Transverse colon (tissue), 4 donors: ENCODE data around the gene AP1S1. TPM values are rescaled to one million over a fixed set of nuclear protein-coding genes. Genes with fewer than 3 reads are reported as not detected.

Experiments
- DNase-seq: peaks from one replicate; pipeline ENCODE4 v3.0.0-alpha.2; 2019
- H3K27ac ChIP-seq, 4 donors: fragments of 200-600 bp; sonication (generic); 2 replicates each; pipeline ENCODE4 v1.5.1; 2016 to 2018; ENCODE audit warnings: inconsistent platforms in 4 of 4
- H3K27me3 ChIP-seq: fragments of 200-600 bp; sonication (generic); 2 replicates; pipeline ENCODE4 v1.5.1; 2017; ENCODE audit warnings: inconsistent platforms
- H3K36me3 ChIP-seq, 4 donors: fragments of 200-600 bp; sonication (generic); 2 replicates each; pipeline ENCODE4 v1.5.1; 2017 to 2019; ENCODE audit warnings: inconsistent platforms in 4 of 4
- H3K4me1 ChIP-seq, 4 donors: fragments of 200-600 bp; sonication (generic); 2 replicates each; pipeline ENCODE4 v1.5.1; 2017 to 2020; ENCODE audit warnings: inconsistent platforms in 4 of 4
- H3K4me3 ChIP-seq, 4 donors: fragments of 200-600 bp; sonication (generic); 1 replicate in 1 of 4; 2 replicates in 3 of 4; pipeline versions ENCODE4 v1.5.1 to v1.6.1; 2017 to 2019; ENCODE audit warnings: inconsistent platforms in 4 of 4
- H3K9me3 ChIP-seq, 2 donors: fragments of 200-600 bp; sonication (generic); 2 replicates each; pipeline ENCODE4 v1.5.1; 2017 to 2019; ENCODE audit warnings: inconsistent platforms in 2 of 2
- CTCF ChIP-seq, 5 experiments: fragments of 200-600 bp in 3 of 5; fragments of 450-650 bp in 2 of 5; sonication (generic) in 3 of 5; IDR thresholded peaks; 1 replicate in 2 of 5; 2 replicates in 3 of 5; pipeline ENCODE4 v1.5.1; 2016 to 2017; ENCODE audit warnings: antibody characterized with exemption in 5 of 5, inconsistent platforms in 3 of 5, mild to moderate bottlenecking in 2 of 5, moderate library complexity in 1 of 5
- EP300 ChIP-seq: sonication (generic); formaldehyde crosslinking; IDR thresholded peaks from one replicate; pipeline ENCODE4 v1.6.1; 2017; ENCODE audit warnings: antibody characterized with exemption, low read depth
- POLR2A ChIP-seq: fragments of 450-650 bp; IDR thresholded peaks from one replicate; pipeline ENCODE4 v1.6.1; 2016; ENCODE audit warnings: antibody characterized with exemption, mild to moderate bottlenecking, moderate library complexity
- POLR2AphosphoS5 ChIP-seq, 3 donors: sonication (generic); formaldehyde crosslinking; IDR thresholded peaks; one replicate each; pipeline ENCODE4 v1.6.1; 2016; ENCODE audit warnings: antibody characterized with exemption in 3 of 3
- WGBS, 2 donors: methylation state at CpG; one replicate each; pipeline ENCODE4 v1.1.5; 2018; ENCODE audit warnings: low coverage in 1 of 2; 5-methylcytosine and 5-hydroxymethylcytosine counted together
- in situ Hi-C, 4 donors: fragments of 200-750 bp; cut with MboI; loops; one replicate each; pipeline versions ENCODE4 v1.15.0 to v1.15.1; 2017; ENCODE audit warnings: low sequenced_read_pairs in 3 of 4, low pct_ligation_motif_present in 1 of 4, low pct_unique_long_range_greater_than_20kb in 1 of 4
- intact Hi-C: fragments of 100-400 bp; cut with DNase I; formaldehyde crosslinking; loops from one replicate; pipeline ENCODE4 v1.15.1; 2023; ENCODE audit warnings: low total_unique reads
- total RNA-seq, 4 donors: library from RNA; depleted of rRNA; stranded (reverse); fragments of >200 nt; gene quantifications; one replicate each; pipeline ENCODE4 v1.1.0, GENCODE V29; 2016

Gene AP1S1
- total RNA-seq, 4 donors from 2014 or later: 18.3 to 87.3 (median 54.0) TPM

GRCh38 chr7:101179713-101180112, 25.4 kb downstream of the AP1S1 start:
- 10% methylated on average over 14 of the region's 27 CpGs; no CpG with 5 or more reads in 1 of the 2 donors for WGBS, 2 donors
- no peaks in the 10 kb centered on the region for H3K9me3 ChIP-seq
- peak overlapping the region in 1 of 4 donors; percentile 13 for H3K4me3 ChIP-seq
- H3K27ac ChIP-seq: no peak overlapping the region
- peaks cover 81% of the 10 kb centered on the region for H3K27me3 ChIP-seq
- DNase-seq: no peak
- no peaks in the 10 kb centered on the region for H3K36me3 ChIP-seq
- peaks cover 5 to 17% (median 12%) of the 10 kb centered on the region in 4 donors for H3K4me1 ChIP-seq
- in situ Hi-C loops: no loop called here
- intact Hi-C loops: loop anchor here (5.0 kb wide), 1 partner anchor 272 kb away; no protein-coding TSS in a partner anchor
- TF ChIP-seq CTCF (IDR thresholded peaks at IDR 0.05) (no peak), POLR2A (no peak), POLR2AphosphoS5 (IDR thresholded peaks at IDR 0.05) (no peak), EP300 (no peak)

GRCh38 chr7:101180130-101180755, 26.0 kb downstream of the AP1S1 start, which contains the start of gene NAT16:
Gene NAT16, minus strand, starts transcription at chr7:101180293. Its CDS starts 5,486 bp downstream, at chr7:101174807.
- H3K27ac ChIP-seq: no peak within 1 kb of the TSS
- in situ Hi-C loops: no loop called here

DNA sequence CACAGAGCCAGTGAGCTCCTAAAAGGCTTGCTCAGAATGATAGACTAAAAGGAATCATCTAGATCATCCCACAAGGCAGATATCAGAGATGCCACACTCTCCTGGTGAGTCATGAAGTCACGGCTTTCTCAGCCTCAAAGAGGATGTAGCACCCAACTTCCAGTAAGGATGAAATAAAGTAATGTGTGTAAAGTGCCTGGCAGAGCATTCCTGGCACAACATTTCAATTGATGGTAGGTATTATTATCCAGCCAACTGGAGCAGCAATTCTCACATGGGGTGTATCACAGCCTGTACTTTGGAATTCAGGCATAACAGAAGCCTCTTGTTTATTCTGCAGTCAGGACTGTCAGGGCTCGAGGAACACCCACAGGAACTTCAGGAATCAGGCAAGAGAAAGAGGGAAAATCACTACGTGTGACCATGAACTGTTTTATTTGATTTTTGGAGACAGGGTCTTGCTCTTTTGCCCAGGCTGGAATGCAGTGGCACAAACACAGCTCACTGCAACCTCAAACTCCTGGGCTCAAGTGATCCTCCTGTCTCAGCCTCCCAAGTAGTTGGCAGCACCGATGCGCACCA, 31.1 kb downstream of the AP1S1 start:
- peaks cover under 1 to 6% (median 4%) of the 10 kb centered on the region in 4 donors for H3K4me1 ChIP-seq
- no peaks in the 10 kb centered on the region for H3K36me3 ChIP-seq
- WGBS, 2 donors: 42% methylated on average over 5 of the region's 5 CpGs; no CpG with 5 or more reads in 1 of the 2 donors
- no peak for TF ChIP-seq EP300
- TF ChIP-seq POLR2AphosphoS5 (IDR thresholded peaks at IDR 0.05): no peak
- TF ChIP-seq POLR2A: no peak
- TF ChIP-seq CTCF (IDR thresholded peaks at IDR 0.05): no peak
- DNase-seq: peak; percentile 15
- no peak overlapping the region for H3K27ac ChIP-seq
- in situ Hi-C loops (no loop called here), intact Hi-C loops (no loop called here)
- no peak overlapping the region for H3K4me3 ChIP-seq
- H3K9me3 ChIP-seq: no peaks in the 10 kb centered on the region
- H3K27me3 ChIP-seq: peaks cover 25% of the 10 kb centered on the region

More at GRCh38 chr7:101180130-101180755, 26.0 kb downstream of the AP1S1 start, which contains the start of gene NAT16:
- intact Hi-C loops: no loop called here
- WGBS, 2 donors: 16% methylated on average over 25 of the region's 56 CpGs; no CpG with 5 or more reads in 1 of the 2 donors
- H3K27me3 ChIP-seq: peaks cover 76% of the 10 kb centered on the region
- no peak for TF ChIP-seq CTCF (IDR thresholded peaks at IDR 0.05)
- no peak for TF ChIP-seq EP300
- TF ChIP-seq POLR2AphosphoS5 (IDR thresholded peaks at IDR 0.05): no peak
- no peak for TF ChIP-seq POLR2A
- peak within 1 kb of the TSS in 1 of 4 donors; percentile 13 for H3K4me3 ChIP-seq
- no peaks in the 10 kb centered on the region for H3K36me3 ChIP-seq
- H3K4me1 ChIP-seq: peaks cover 9 to 17% (median 14%) of the 10 kb centered on the region in 4 donors
- no peak for DNase-seq
- H3K9me3 ChIP-seq: no peaks in the 10 kb centered on the region

DNA sequence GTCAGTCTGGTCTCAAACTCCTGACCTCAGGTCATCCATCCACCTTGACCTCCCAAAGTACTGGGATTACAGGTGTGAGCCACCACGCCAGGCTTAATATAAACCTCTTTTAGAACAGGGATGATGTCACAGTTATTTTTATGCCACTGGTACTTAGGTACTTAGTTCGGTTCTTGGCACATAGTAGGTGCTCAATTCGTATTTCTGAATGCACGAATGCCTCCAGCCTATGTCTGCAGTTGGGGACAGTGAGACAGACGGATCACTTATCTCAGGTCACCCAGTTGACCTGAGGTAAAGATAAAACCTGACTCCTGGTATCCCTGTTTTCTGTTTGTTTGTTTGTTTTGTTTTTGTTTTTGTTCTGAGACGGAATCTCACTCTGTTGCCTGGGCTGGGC, 31.9 kb downstream of the AP1S1 start:
- peaks cover 17% of the 10 kb centered on the region for H3K27me3 ChIP-seq
- H3K27ac ChIP-seq: no peak overlapping the region
- no peaks in the 10 kb centered on the region for H3K9me3 ChIP-seq
- no peak overlapping the region for H3K4me3 ChIP-seq
- WGBS, 2 donors: 49 to 71% methylated on average over 4 to 6 of the region's 6 CpGs
- in situ Hi-C loops (no loop called here), intact Hi-C loops (no loop called here)
- no peaks in the 10 kb centered on the region for H3K36me3 ChIP-seq
- no peak for DNase-seq
- TF ChIP-seq POLR2AphosphoS5 (IDR thresholded peaks at IDR 0.05): no peak
- no peak for TF ChIP-seq CTCF (IDR thresholded peaks at IDR 0.05)
- no peak for TF ChIP-seq EP300
- TF ChIP-seq POLR2A: no peak
- H3K4me1 ChIP-seq: peaks cover 0 to 6% (median 4%) of the 10 kb centered on the region in 4 donors
